BJ (cell line): Measurements from ENCODE around the gene DEPDC1. TPM values are rescaled to one million over a fixed set of nuclear protein-coding genes. Genes with fewer than 3 reads are reported as not detected.
A peak's percentile ranks its signal among the peaks of the same experiment; 100 is the strongest.

Source experiments
- CTCF ChIA-PET: fragments of 350-600 bp; formaldehyde crosslinking; extraction: SDS; loops from one replicate; lab custom pipeline; 2021; ENCODE audit warnings: antibody characterized with exemption, inconsistent platforms; lab: Yijun Ruan, JAX
- POLR2A ChIA-PET: fragments of 300-600 bp; sonication (Branson Sonifier 250); formaldehyde crosslinking; extraction: SDS; loops from one replicate; lab custom pipeline; 2021; ENCODE audit warnings: antibody characterized with exemption; lab: Charles Lee
- DNase-seq: peaks from one replicate; pipeline ENCODE4 v3.0.0-alpha.2; 2011; ENCODE audit warnings: low read depth
- H3K27me3 ChIP-seq: 2 replicates; pipeline ENCODE4 v1.6.0; 2011; ENCODE audit warnings: low read length; ENCODE audit not compliant: control insufficient read depth, insufficient read depth
- H3K36me3 ChIP-seq: 2 replicates; pipeline ENCODE4 v1.5.1; 2011; ENCODE audit warnings: low read length; ENCODE audit not compliant: control insufficient read depth, insufficient read depth
- H3K4me3 ChIP-seq: 2 replicates; pipeline ENCODE4 v1.5.1; 2011; ENCODE audit warnings: low read depth, mild to moderate bottlenecking, control low read depth, low read length
- polyA minus RNA-seq: library from RNA; depleted of rRNA, polyadenylated mRNA; stranded (reverse); fragments of >200 nt; gene quantifications from 2 replicates; pipeline ENCODE4 v1.2.3, GENCODE V29; 2011; rRNA and poly(A)+ RNA removed
- polyA plus RNA-seq: library from polyadenylated mRNA; depleted of rRNA; stranded (reverse); fragments of >200 nt; gene quantifications from 2 replicates; pipeline ENCODE4 v1.2.3, GENCODE V29; 2011; rRNA removed
- TF ChIP-seq, protein P1 (sequence below): IDR thresholded peaks from 2 replicates; pipeline ENCODE4 v1.5.1; 2011; ENCODE audit warnings: low read depth, mild to moderate bottlenecking, control low read depth, inconsistent platforms, low read length, moderate library complexity; ENCODE audit not compliant: insufficient read depth

Gene DEPDC1, protein sequence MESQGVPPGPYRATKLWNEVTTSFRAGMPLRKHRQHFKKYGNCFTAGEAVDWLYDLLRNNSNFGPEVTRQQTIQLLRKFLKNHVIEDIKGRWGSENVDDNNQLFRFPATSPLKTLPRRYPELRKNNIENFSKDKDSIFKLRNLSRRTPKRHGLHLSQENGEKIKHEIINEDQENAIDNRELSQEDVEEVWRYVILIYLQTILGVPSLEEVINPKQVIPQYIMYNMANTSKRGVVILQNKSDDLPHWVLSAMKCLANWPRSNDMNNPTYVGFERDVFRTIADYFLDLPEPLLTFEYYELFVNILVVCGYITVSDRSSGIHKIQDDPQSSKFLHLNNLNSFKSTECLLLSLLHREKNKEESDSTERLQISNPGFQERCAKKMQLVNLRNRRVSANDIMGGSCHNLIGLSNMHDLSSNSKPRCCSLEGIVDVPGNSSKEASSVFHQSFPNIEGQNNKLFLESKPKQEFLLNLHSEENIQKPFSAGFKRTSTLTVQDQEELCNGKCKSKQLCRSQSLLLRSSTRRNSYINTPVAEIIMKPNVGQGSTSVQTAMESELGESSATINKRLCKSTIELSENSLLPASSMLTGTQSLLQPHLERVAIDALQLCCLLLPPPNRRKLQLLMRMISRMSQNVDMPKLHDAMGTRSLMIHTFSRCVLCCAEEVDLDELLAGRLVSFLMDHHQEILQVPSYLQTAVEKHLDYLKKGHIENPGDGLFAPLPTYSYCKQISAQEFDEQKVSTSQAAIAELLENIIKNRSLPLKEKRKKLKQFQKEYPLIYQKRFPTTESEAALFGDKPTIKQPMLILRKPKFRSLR
- polyA plus RNA-seq (5.3 and 10.3 TPM in 2 replicates), polyA minus RNA-seq (3.5 and 4.8 TPM in 2 replicates)

DNA sequence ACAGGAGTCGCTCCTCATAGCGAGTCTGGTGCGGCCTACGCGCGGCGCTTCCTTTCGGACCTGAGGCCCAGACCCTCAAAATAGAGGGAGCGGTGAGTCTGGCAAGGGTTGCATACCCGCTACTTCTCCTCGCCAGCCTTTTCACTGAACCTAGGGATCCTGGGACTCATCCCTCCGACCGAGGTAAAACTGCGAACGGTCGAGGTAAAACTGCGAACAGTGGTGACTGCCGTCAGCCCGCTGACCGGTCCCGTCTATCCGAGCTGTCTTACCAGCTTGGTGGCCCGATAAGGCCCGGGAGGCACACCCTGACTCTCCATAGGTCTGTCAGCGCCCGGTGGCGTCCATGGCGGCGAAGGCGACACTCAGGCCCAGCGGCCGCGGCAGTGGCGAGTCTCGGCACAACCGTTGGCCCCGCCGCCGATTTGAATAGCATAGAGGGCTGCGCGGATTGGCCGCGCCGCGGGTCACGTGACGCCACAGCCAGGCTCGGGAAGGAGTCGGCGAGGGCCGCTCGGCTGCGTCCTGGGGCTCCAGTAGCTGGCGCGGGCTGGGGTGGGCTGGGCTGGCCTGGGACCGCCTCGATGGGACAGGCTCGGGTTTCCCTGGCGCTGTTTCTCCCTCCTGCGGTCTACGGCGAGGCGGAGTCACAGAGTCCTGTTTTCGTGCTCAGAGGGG, at the start of gene DEPDC1:
Gene DEPDC1 (minus strand): TSS at position 403 of the 678 bp plus-strand sequence. CDS start 83 bp downstream, at position 320.
- peak within 1 kb of the TSS; percentile 92 for H3K4me3 ChIP-seq
- TF ChIP-seq, protein P1, sequence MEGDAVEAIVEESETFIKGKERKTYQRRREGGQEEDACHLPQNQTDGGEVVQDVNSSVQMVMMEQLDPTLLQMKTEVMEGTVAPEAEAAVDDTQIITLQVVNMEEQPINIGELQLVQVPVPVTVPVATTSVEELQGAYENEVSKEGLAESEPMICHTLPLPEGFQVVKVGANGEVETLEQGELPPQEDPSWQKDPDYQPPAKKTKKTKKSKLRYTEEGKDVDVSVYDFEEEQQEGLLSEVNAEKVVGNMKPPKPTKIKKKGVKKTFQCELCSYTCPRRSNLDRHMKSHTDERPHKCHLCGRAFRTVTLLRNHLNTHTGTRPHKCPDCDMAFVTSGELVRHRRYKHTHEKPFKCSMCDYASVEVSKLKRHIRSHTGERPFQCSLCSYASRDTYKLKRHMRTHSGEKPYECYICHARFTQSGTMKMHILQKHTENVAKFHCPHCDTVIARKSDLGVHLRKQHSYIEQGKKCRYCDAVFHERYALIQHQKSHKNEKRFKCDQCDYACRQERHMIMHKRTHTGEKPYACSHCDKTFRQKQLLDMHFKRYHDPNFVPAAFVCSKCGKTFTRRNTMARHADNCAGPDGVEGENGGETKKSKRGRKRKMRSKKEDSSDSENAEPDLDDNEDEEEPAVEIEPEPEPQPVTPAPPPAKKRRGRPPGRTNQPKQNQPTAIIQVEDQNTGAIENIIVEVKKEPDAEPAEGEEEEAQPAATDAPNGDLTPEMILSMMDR: peak; percentile 3; the same call in 1 of the 2 replicates
- H3K27me3 ChIP-seq: no peaks in the 10 kb centered on the region
- peak; percentile 55 for DNase-seq
- no peaks in the 10 kb centered on the region for H3K36me3 ChIP-seq
- POLR2A ChIA-PET: no interaction called here
- CTCF ChIA-PET: interaction anchor here (0.7 to 2.5 kb wide), 3 partner anchors 11 to 49 kb away, joined by 3 to 11 read pairs (median 5); no protein-coding TSS in a partner anchor

DNA sequence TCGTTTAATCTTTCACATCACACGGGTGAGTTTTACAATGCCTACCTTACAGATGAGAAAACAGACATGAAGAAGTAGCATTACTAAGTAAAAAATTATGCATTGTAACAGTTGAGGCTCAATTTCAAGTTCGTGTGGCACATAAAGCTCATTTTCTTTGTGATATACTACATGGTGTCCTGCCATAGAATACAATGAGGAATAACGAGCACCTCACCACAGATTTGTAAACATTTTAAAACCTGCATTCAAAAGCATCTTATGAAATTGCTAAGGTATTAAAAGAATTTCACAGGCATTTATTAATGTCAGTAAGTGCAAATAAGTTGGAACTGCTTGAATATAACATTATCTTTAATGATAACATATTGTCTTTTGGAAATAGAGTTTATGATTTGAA, 47.8 kb upstream of the DEPDC1 start:
- DNase-seq: no peak
- no peak overlapping the region for H3K4me3 ChIP-seq
- CTCF ChIA-PET: no interaction called here
- TF ChIP-seq, protein P1: no peak
- POLR2A ChIA-PET: no interaction called here
- no peaks in the 10 kb centered on the region for H3K27me3 ChIP-seq
- no peaks in the 10 kb centered on the region for H3K36me3 ChIP-seq

DNA sequence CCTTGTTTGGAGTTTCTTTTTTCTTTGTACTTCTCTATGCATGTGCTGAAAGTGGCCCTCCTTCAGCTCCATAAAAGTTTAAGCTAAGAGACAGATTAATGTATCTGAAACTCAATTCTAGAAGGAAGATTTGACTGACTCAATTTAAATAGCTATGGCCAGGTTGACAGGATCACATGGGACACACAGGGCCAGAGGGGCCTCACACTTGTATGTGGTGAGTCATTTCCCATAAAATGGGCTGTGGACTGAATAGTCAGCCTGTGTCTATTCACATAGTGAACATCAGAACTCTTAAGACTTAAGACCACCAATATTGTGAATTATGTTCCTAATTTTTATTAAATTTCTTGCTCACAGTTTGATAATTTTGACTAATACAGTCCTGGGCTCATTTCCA, 45.7 kb upstream of the DEPDC1 start:
- DNase-seq: no peak
- Histone ChIP-seq H3K27me3 (no peaks in the 10 kb centered on the region), H3K4me3 (no peak overlapping the region), H3K36me3 (no peaks in the 10 kb centered on the region)
- TF ChIP-seq, protein P1: no peak
- ChIA-PET CTCF (no interaction called here), POLR2A (no interaction called here)

DNA sequence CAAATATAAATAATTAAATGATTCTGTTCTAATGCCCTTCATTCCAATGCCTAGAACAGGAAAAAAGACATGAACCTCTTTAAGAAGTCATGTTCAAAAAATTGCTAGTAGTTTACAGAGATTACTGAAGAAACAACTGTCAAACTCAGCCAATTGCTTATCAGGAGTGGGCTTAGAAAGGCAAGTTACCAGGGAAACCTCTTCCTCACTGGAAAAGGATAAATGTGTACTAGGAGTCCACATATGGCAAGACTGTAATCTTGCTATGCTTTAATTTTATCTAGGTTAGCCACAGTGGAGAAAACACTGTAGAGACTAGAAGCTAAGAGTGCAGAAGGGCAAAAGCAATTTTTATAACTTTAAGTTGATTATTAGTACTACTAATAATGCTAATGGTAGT, 42.1 kb upstream of the DEPDC1 start:
- POLR2A ChIA-PET: no interaction called here

More for the DNA sequence above, 42.1 kb upstream of the DEPDC1 start:
- H3K27me3 ChIP-seq: no peaks in the 10 kb centered on the region
- DNase-seq: no peak
- CTCF ChIA-PET: no interaction called here
- H3K4me3 ChIP-seq: no peak overlapping the region
- H3K36me3 ChIP-seq: no peaks in the 10 kb centered on the region
- TF ChIP-seq, protein P1: no peak
